HepG2 (cell line): ENCODE data around the gene SCGB2B2. TPM values are rescaled to one million over a fixed set of nuclear protein-coding genes. Genes with fewer than 3 reads are reported as not detected.

Experiments
- ATAC-seq: fragments of 200-7000 bp; cut with Tn5 transposase; 3 replicates; pipeline ENCODE4 v1.9.1; 2020; ENCODE audit warnings: mild to moderate bottlenecking, moderate library complexity
- BruUV-seq: library from RNA; stranded (reverse); fragments of 400-500 nt; replicated peaks from 2 replicates; lab custom pipeline; 2021; lab: Mats Ljungman, UMichigan
- CTCF ChIA-PET: fragments of 300-600 bp; formaldehyde crosslinking; extraction: SDS; loops from one replicate; lab custom pipeline; 2021; ENCODE audit warnings: low total read pairs, inconsistent platforms, low intra/inter-chr PET ratio; lab: Yijun Ruan, JAX
- POLR2A ChIA-PET: fragments of 350-600 bp; sonication (Branson Sonifier 250); formaldehyde crosslinking; loops from one replicate; lab custom pipeline; 2020; ENCODE audit warnings: antibody characterized with exemption, inconsistent platforms; lab: Yijun Ruan, JAX
- DNase-seq: peaks from one replicate; pipeline ENCODE4 v3.0.0-alpha.2; 2015; ENCODE audit warnings: low spot score
- FAIRE-seq: peaks from 3 replicates; lab custom pipeline; 2011; peaks lifted over from hg19 to GRCh38; lab: Jason Lieb, UNC
- H2AFZ ChIP-seq: one replicate; pipeline ENCODE4 v1.6.1; 2011; ENCODE audit warnings: low read length, inconsistent platforms
- H3K27ac ChIP-seq: fragments of 300-600 bp; 3 replicates; pipeline ENCODE4 v1.8.0; 2011; ENCODE audit warnings: mixed run types, mild to moderate bottlenecking, mixed read lengths, low read length, inconsistent platforms; ENCODE audit not compliant: insufficient read depth; ENCODE audit errors: extremely low read length
- H3K27me3 ChIP-seq, 2 experiments: fragments of 200-600 bp in 1 of 2; 2 replicates in 1 of 2; 3 replicates in 1 of 2; pipeline versions ENCODE4 v1.6.0 to v1.8.0; 2011; ENCODE audit warnings: low read length in 2 of 2, mild to moderate bottlenecking in 2 of 2, moderate library complexity in 2 of 2, inconsistent platforms in 1 of 2; ENCODE audit not compliant: insufficient read depth in 2 of 2, control insufficient read depth in 1 of 2
- H3K36me3 ChIP-seq, 2 experiments: fragments of 200-600 bp in 1 of 2; replicated peaks in 1 of 2; 2 replicates in 1 of 2; 3 replicates in 1 of 2; pipeline versions ENCODE4 v1.5.1 to v1.8.0; 2011; ENCODE audit warnings: low read length in 2 of 2, inconsistent platforms in 1 of 2; ENCODE audit not compliant: insufficient read depth in 2 of 2, control insufficient read depth in 1 of 2
- H3K4me1 ChIP-seq: 2 replicates; pipeline ENCODE4 v1.5.1; 2012; ENCODE audit warnings: low read length, inconsistent platforms; ENCODE audit not compliant: insufficient read depth
- H3K4me2 ChIP-seq: 2 replicates; pipeline ENCODE4 v1.6.0; 2011; ENCODE audit warnings: low read depth, low read length, inconsistent platforms
- H3K4me3 ChIP-seq, 3 experiments: fragments of 200-600 bp in 1 of 3; sonication (generic), shearing (Covaris generic) in 1 of 3; replicated peaks in 1 of 3; 2 replicates each; pipeline ENCODE4 v1.5.1; 2011 to 2016; ENCODE audit warnings: low read length in 3 of 3, inconsistent platforms in 2 of 3, low read depth in 2 of 3, mild to moderate bottlenecking in 2 of 3, control low read depth in 1 of 3, mixed read lengths in 1 of 3; ENCODE audit not compliant: insufficient read depth in 1 of 3
- H3K79me2 ChIP-seq: one replicate; pipeline ENCODE4 v1.6.1; 2011; ENCODE audit warnings: low read length, inconsistent platforms; ENCODE audit not compliant: insufficient read depth
- H3K9ac ChIP-seq: 2 replicates; pipeline ENCODE4 v1.6.0; 2011; ENCODE audit warnings: mild to moderate bottlenecking, low read depth, low read length, inconsistent platforms; ENCODE audit not compliant: insufficient read depth
- H3K9me3 ChIP-seq: 2 replicates; pipeline ENCODE4 v1.5.1; 2012; ENCODE audit warnings: mild to moderate bottlenecking, low read length
- H4K20me1 ChIP-seq: 2 replicates; pipeline ENCODE4 v1.6.0; 2011; ENCODE audit warnings: inconsistent platforms, mild to moderate bottlenecking, low read length, moderate library complexity; ENCODE audit not compliant: insufficient read depth
- BCL6 ChIP-seq: IDR thresholded peaks from 2 replicates; pipeline ENCODE4 v1.6.1; 2016; ENCODE audit warnings: missing genetic modification reagents, missing compliant biosample characterization
- EED ChIP-seq: sonication (generic); formaldehyde crosslinking; IDR thresholded peaks from 2 replicates; pipeline ENCODE4 v1.5.0; 2020; ENCODE audit warnings: mild to moderate bottlenecking, missing genetic modification reagents
- FOXA3 ChIP-seq: IDR thresholded peaks from 2 replicates; pipeline ENCODE4 v1.6.1; 2016; ENCODE audit warnings: missing genetic modification reagents, missing compliant biosample characterization
- HMG20A ChIP-seq: IDR thresholded peaks from 2 replicates; pipeline ENCODE4 v1.6.1; 2016; ENCODE audit warnings: borderline replicate concordance
- KDM3A ChIP-seq: IDR thresholded peaks from 2 replicates; pipeline ENCODE4 v1.6.1; 2018; ENCODE audit warnings: low read depth, missing compliant biosample characterization
- MEIS1 ChIP-seq: sonication (generic); formaldehyde crosslinking; IDR thresholded peaks from 2 replicates; pipeline ENCODE4 v1.9.0; 2021; ENCODE audit warnings: mild to moderate bottlenecking, missing genetic modification reagents, moderate library complexity, borderline replicate concordance
- NCOA2 ChIP-seq: sonication (generic); formaldehyde crosslinking; IDR thresholded peaks from 2 replicates; pipeline ENCODE4 v1.8.0; 2022; ENCODE audit warnings: inconsistent platforms
- NFYC ChIP-seq: IDR thresholded peaks from 2 replicates; pipeline ENCODE4 v1.6.1; 2016; ENCODE audit warnings: missing genetic modification reagents, missing compliant biosample characterization
- RFX1 ChIP-seq: fragments of 450-650 bp; IDR thresholded peaks from 2 replicates; pipeline ENCODE4 v1.6.1; 2017
- TARDBP ChIP-seq: sonication (generic); formaldehyde crosslinking; IDR thresholded peaks from 2 replicates; pipeline ENCODE4 v1.8.0; 2022; ENCODE audit warnings: mild to moderate bottlenecking, missing genetic modification reagents
- XBP1 ChIP-seq: sonication (generic); formaldehyde crosslinking; IDR thresholded peaks from 2 replicates; pipeline ENCODE4 v1.5.0; 2020; ENCODE audit warnings: missing genetic modification reagents
- ZNF296 ChIP-seq: sonication (generic); formaldehyde crosslinking; conservative IDR thresholded peaks from 2 replicates; pipeline ENCODE4 v1.5.0; 2020; ENCODE audit warnings: mild to moderate bottlenecking, missing genetic modification reagents
- ZNF550 ChIP-seq: sonication (generic); formaldehyde crosslinking; IDR thresholded peaks from 2 replicates; pipeline ENCODE4 v1.4.0; 2020; ENCODE audit warnings: mild to moderate bottlenecking, missing genetic modification reagents, borderline replicate concordance
- ZNF644 ChIP-seq: IDR thresholded peaks from 2 replicates; pipeline ENCODE4 v1.6.1; 2016; ENCODE audit warnings: low read depth
- ZNF670 ChIP-seq: sonication (generic); formaldehyde crosslinking; IDR thresholded peaks from 2 replicates; pipeline ENCODE4 v1.8.0; 2022; ENCODE audit warnings: mild to moderate bottlenecking, missing genetic modification reagents, borderline replicate concordance
- WGBS: methylation state at CpG from one replicate; pipeline ENCODE4 v1.1.6; 2017; ENCODE audit warnings: low lambda C conversion rate; 5-methylcytosine and 5-hydroxymethylcytosine counted together
- in situ Hi-C: cut with HindIII; loops from 2 replicates; pipeline ENCODE4 v1.10.0; 2017; ENCODE audit warnings: low pct_unique_long_range_greater_than_20kb; ENCODE audit not compliant: extremely low pct_ligation_motif_present
- intact Hi-C: fragments of 100-400 bp; cut with micrococcal nuclease; formaldehyde crosslinking; loops from one replicate; pipeline ENCODE4 v1.10.0; 2022; ENCODE audit not compliant: unreplicated experiment
- polyA plus RNA-seq, 8 experiments: library from polyadenylated mRNA; depleted of rRNA in 3 of 8; stranded (reverse) in 7 of 8; unstranded in 1 of 8; fragments of >200 nt; fragmentation: Illumina TruSeq in 4 of 8; extraction: Trizol in 4 of 8; gene quantifications; 2 replicates each; pipeline versions ENCODE4 v1.2.1 to v1.2.3, GENCODE V29; 2011 to 2016; ENCODE audit warnings: low read depth in 4 of 8, missing spikeins in 1 of 8, mixed read lengths in 1 of 8; ENCODE audit not compliant: insufficient read depth in 1 of 8
- total RNA-seq, 5 experiments: library from RNA; depleted of rRNA; stranded (reverse); fragments of >200 nt; fragmentation: Illumina TruSeq; extraction: Trizol; gene quantifications; 2 replicates each; pipeline ENCODE4 v1.2.3, GENCODE V29; 2016; ENCODE audit warnings: low read depth in 1 of 5
- TF ChIP-seq, protein P1 (sequence below): sonication (generic); formaldehyde crosslinking; IDR thresholded peaks from 2 replicates; pipeline ENCODE4 v1.5.0; 2020; ENCODE audit warnings: mild to moderate bottlenecking, missing genetic modification reagents, moderate library complexity
- TF ChIP-seq, protein P2 (sequence below): sonication (generic); formaldehyde crosslinking; IDR thresholded peaks from 2 replicates; pipeline ENCODE4 v1.5.1; 2020; ENCODE audit warnings: mild to moderate bottlenecking, missing genetic modification reagents, moderate library complexity
- TF ChIP-seq, protein P3 (sequence below): sonication (generic); formaldehyde crosslinking; IDR thresholded peaks from 2 replicates; pipeline ENCODE4 v1.8.0; 2022; ENCODE audit warnings: missing genetic modification reagents, mild to moderate bottlenecking, borderline replicate concordance
- TF ChIP-seq, protein P4 (sequence below): sonication (generic); formaldehyde crosslinking; IDR thresholded peaks from 2 replicates; pipeline ENCODE4 v1.9.0; 2021; ENCODE audit warnings: missing genetic modification reagents, mild to moderate bottlenecking, borderline replicate concordance

SCGB2B2 gene
- total and polyA plus RNA-seq, 2 of the 13 experiments (the other 11 are each of a cell fraction or from before 2014, with no cell fraction given), result 0.03 TPM; not detected in 1

DNA sequence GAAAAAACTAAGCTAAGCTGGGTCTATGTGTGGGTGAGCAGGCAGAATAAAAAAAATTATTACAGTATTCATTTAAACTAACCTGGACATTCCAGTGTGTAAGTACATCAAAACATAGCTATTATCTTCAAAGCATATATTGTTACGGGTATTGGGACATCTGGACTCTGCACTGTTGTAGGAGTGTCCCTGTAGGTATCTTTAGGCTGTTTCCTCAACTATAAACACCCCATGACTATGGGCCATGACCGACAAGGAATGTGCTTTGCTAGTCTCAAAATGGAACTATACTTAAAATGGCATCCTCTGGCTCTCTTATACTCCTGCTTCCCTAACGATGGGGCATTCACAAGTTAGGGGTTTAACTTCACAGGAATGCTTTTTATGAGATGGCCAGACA is 3.4 kb downstream of the SCGB2B2 start:
- ChIA-PET CTCF (no interaction called here), POLR2A (interaction anchor here (0.8 to 1.4 kb wide), 3 partner anchors 9 to 60 kb away, joined by 3 to 4 read pairs (median 4); partner anchors contain the start of gene ZNF181)
- Histone ChIP-seq H3K4me1 (peaks cover 37% of the 10 kb centered on the region), H3K9me3 (0 out of 2 replicates have a peak, but pooled peaks cover 12% of the 10 kb centered on the region), H3K4me3 (peak overlapping the region in 1 of 3 experiments; percentile 35; a peak in 1 of 6 replicates), H4K20me1 (no peaks in the 10 kb centered on the region), H3K9ac (peak overlapping the region; percentile 40; the same call in 1 of the 2 replicates), H2AFZ (no peak overlapping the region), H3K27ac (peak overlapping the region; percentile 68), H3K79me2 (no peaks in the 10 kb centered on the region), H3K36me3 (no peaks in the 10 kb centered on the region), H3K27me3 (no peaks in the 10 kb centered on the region), H3K4me2 (peak overlapping the region; percentile 58)
- in situ Hi-C loops (no loop called here), intact Hi-C loops (no loop called here)
- WGBS, result 0% methylated on average over 3 of the region's 3 CpGs
- ATAC-seq (peak; percentile 99), DNase-seq (peak; percentile 97), FAIRE-seq (peak; percentile 91)
- no TSS peak for BruUV-seq
- TF ChIP-seq ZNF670 (CRISPR knock-in tag), result no peak
- peak; percentile 21; the same call in 1 of the 2 replicates for TF ChIP-seq TARDBP (CRISPR knock-in tag)
- TF ChIP-seq ZNF644 (CRISPR knock-in tag), result peak; percentile 98
- peak; percentile 81 for TF ChIP-seq FOXA3 (CRISPR knock-in tag)
- 0 out of 2 replicates have a peak, but pooled peaks have one; percentile 17 for TF ChIP-seq NFYC
- TF ChIP-seq, protein P1, sequence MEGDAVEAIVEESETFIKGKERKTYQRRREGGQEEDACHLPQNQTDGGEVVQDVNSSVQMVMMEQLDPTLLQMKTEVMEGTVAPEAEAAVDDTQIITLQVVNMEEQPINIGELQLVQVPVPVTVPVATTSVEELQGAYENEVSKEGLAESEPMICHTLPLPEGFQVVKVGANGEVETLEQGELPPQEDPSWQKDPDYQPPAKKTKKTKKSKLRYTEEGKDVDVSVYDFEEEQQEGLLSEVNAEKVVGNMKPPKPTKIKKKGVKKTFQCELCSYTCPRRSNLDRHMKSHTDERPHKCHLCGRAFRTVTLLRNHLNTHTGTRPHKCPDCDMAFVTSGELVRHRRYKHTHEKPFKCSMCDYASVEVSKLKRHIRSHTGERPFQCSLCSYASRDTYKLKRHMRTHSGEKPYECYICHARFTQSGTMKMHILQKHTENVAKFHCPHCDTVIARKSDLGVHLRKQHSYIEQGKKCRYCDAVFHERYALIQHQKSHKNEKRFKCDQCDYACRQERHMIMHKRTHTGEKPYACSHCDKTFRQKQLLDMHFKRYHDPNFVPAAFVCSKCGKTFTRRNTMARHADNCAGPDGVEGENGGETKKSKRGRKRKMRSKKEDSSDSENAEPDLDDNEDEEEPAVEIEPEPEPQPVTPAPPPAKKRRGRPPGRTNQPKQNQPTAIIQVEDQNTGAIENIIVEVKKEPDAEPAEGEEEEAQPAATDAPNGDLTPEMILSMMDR (CRISPR knock-in tag), result no peak
- TF ChIP-seq XBP1 (CRISPR knock-in tag), result no peak
- TF ChIP-seq, protein P2, sequence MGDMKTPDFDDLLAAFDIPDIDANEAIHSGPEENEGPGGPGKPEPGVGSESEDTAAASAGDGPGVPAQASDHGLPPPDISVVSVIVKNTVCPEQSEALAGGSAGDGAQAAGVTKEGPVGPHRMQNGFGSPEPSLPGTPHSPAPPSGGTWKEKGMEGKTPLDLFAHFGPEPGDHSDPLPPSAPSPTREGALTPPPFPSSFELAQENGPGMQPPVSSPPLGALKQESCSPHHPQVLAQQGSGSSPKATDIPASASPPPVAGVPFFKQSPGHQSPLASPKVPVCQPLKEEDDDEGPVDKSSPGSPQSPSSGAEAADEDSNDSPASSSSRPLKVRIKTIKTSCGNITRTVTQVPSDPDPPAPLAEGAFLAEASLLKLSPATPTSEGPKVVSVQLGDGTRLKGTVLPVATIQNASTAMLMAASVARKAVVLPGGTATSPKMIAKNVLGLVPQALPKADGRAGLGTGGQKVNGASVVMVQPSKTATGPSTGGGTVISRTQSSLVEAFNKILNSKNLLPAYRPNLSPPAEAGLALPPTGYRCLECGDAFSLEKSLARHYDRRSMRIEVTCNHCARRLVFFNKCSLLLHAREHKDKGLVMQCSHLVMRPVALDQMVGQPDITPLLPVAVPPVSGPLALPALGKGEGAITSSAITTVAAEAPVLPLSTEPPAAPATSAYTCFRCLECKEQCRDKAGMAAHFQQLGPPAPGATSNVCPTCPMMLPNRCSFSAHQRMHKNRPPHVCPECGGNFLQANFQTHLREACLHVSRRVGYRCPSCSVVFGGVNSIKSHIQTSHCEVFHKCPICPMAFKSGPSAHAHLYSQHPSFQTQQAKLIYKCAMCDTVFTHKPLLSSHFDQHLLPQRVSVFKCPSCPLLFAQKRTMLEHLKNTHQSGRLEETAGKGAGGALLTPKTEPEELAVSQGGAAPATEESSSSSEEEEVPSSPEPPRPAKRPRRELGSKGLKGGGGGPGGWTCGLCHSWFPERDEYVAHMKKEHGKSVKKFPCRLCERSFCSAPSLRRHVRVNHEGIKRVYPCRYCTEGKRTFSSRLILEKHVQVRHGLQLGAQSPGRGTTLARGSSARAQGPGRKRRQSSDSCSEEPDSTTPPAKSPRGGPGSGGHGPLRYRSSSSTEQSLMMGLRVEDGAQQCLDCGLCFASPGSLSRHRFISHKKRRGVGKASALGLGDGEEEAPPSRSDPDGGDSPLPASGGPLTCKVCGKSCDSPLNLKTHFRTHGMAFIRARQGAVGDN (CRISPR knock-in tag), result no peak
- no peak for TF ChIP-seq EED (CRISPR knock-in tag)
- no peak for TF ChIP-seq MEIS1 (CRISPR knock-in tag)
- TF ChIP-seq, protein P3, sequence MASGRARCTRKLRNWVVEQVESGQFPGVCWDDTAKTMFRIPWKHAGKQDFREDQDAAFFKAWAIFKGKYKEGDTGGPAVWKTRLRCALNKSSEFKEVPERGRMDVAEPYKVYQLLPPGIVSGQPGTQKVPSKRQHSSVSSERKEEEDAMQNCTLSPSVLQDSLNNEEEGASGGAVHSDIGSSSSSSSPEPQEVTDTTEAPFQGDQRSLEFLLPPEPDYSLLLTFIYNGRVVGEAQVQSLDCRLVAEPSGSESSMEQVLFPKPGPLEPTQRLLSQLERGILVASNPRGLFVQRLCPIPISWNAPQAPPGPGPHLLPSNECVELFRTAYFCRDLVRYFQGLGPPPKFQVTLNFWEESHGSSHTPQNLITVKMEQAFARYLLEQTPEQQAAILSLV (CRISPR knock-in tag), result no peak
- peak; percentile 86; the same call in 1 of the 2 replicates for TF ChIP-seq HMG20A (CRISPR knock-in tag)
- TF ChIP-seq ZNF550 (CRISPR knock-in tag), result no peak
- TF ChIP-seq ZNF296 (CRISPR knock-in tag), result no peak
- TF ChIP-seq BCL6, result peak; percentile 69
- TF ChIP-seq KDM3A (CRISPR knock-in tag), result no peak
- no peak for TF ChIP-seq RFX1
- TF ChIP-seq, protein P4, sequence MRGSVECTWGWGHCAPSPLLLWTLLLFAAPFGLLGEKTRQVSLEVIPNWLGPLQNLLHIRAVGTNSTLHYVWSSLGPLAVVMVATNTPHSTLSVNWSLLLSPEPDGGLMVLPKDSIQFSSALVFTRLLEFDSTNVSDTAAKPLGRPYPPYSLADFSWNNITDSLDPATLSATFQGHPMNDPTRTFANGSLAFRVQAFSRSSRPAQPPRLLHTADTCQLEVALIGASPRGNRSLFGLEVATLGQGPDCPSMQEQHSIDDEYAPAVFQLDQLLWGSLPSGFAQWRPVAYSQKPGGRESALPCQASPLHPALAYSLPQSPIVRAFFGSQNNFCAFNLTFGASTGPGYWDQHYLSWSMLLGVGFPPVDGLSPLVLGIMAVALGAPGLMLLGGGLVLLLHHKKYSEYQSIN (CRISPR knock-in tag), result no peak
- peak; percentile 78 for TF ChIP-seq NCOA2 (CRISPR knock-in tag)
